H9 (cell line): ENCODE results near the gene HERC3. TPM values are rescaled to one million over a fixed set of nuclear protein-coding genes. Genes with fewer than 3 reads are reported as not detected.

ENCODE experiments used
- DNase-seq: peaks from one replicate; pipeline ENCODE4 v3.0.0-alpha.2; 2017
- H2AFZ ChIP-seq: one replicate; pipeline ENCODE4 v1.6.1; 2013; ENCODE audit warnings: mild to moderate bottlenecking, low read length, control low read depth, moderate library complexity
- H2AK5ac ChIP-seq: 2 replicates; pipeline ENCODE4 v1.6.1; 2013; ENCODE audit warnings: low read length, control low read depth, mixed read lengths; ENCODE audit not compliant: insufficient read length
- H2BK120ac ChIP-seq: one replicate; pipeline ENCODE4 v1.6.1; 2013; ENCODE audit warnings: low read depth, mild to moderate bottlenecking, low read length, control low read depth, inconsistent platforms; ENCODE audit not compliant: poor library complexity, severe bottlenecking
- H2BK12ac ChIP-seq: 2 replicates; pipeline ENCODE4 v1.6.1; 2013; ENCODE audit warnings: low read length, control low read depth, mixed read lengths, low read depth; ENCODE audit not compliant: insufficient read length
- H2BK15ac ChIP-seq: 2 replicates; pipeline ENCODE4 v1.6.1; 2013; ENCODE audit warnings: low read depth, low read length, control low read depth
- H2BK20ac ChIP-seq: one replicate; pipeline ENCODE4 v1.6.1; 2013; ENCODE audit warnings: low read depth, mild to moderate bottlenecking, low read length, control low read depth, inconsistent platforms; ENCODE audit not compliant: poor library complexity, severe bottlenecking
- H2BK5ac ChIP-seq: 2 replicates; pipeline ENCODE4 v1.6.1; 2013; ENCODE audit warnings: low read length, control low read depth, mixed read lengths; ENCODE audit not compliant: insufficient read length
- H3K14ac ChIP-seq: 2 replicates; pipeline ENCODE4 v1.6.1; 2013; ENCODE audit warnings: low read length, control low read depth; ENCODE audit not compliant: insufficient read depth
- H3K18ac ChIP-seq: 2 replicates; pipeline ENCODE4 v1.6.1; 2013; ENCODE audit warnings: low read depth, mild to moderate bottlenecking, mixed read lengths, low read length, control low read depth; ENCODE audit not compliant: insufficient read length
- H3K23ac ChIP-seq: 2 replicates; pipeline ENCODE4 v1.6.1; 2013; ENCODE audit warnings: low read length, control low read depth, mixed read lengths, low read depth; ENCODE audit not compliant: insufficient read length
- H3K23me2 ChIP-seq: 2 replicates; pipeline ENCODE4 v1.6.1; 2013; ENCODE audit warnings: low read depth, mild to moderate bottlenecking, mixed read lengths, low read length, control low read depth; ENCODE audit not compliant: insufficient read length, poor library complexity, severe bottlenecking
- H3K27ac ChIP-seq: 2 replicates; pipeline ENCODE4 v1.5.1; 2013; ENCODE audit warnings: low read length, control low read depth, mixed read lengths, low read depth; ENCODE audit not compliant: insufficient read length
- H3K27me3 ChIP-seq: 2 replicates; pipeline ENCODE4 v1.6.1; 2013; ENCODE audit warnings: low read length, control low read depth, inconsistent platforms; ENCODE audit not compliant: insufficient read depth
- H3K4ac ChIP-seq: 2 replicates; pipeline ENCODE4 v1.6.1; 2013; ENCODE audit warnings: low read depth, mild to moderate bottlenecking, control low read depth, inconsistent platforms, low read length, moderate library complexity
- H3K4me1 ChIP-seq: 2 replicates; pipeline ENCODE4 v1.6.1; 2013; ENCODE audit warnings: low read length, control low read depth, inconsistent platforms; ENCODE audit not compliant: insufficient read depth
- H3K4me2 ChIP-seq: 2 replicates; pipeline ENCODE4 v1.6.1; 2013; ENCODE audit warnings: low read length, control low read depth, mixed read lengths; ENCODE audit not compliant: insufficient read length, insufficient read depth
- H3K56ac ChIP-seq: 2 replicates; pipeline ENCODE4 v1.6.1; 2013; ENCODE audit warnings: low read depth, mild to moderate bottlenecking, mixed read lengths, low read length, control low read depth; ENCODE audit not compliant: insufficient read length
- H3K79me1 ChIP-seq: 2 replicates; pipeline ENCODE4 v1.6.1; 2013; ENCODE audit warnings: low read depth, mild to moderate bottlenecking, moderate library complexity, low read length, control low read depth, inconsistent platforms; ENCODE audit not compliant: insufficient read depth, poor library complexity, severe bottlenecking
- H3K79me2 ChIP-seq: 2 replicates; pipeline ENCODE4 v1.6.1; 2013; ENCODE audit warnings: low read length, control low read depth, inconsistent platforms; ENCODE audit not compliant: insufficient read depth
- H3K9ac ChIP-seq: 2 replicates; pipeline ENCODE4 v1.6.1; 2013; ENCODE audit warnings: low read length, control low read depth, mixed read lengths; ENCODE audit not compliant: insufficient read length; ENCODE audit errors: extremely low read depth
- H3K9me3 ChIP-seq: one replicate; pipeline ENCODE4 v1.6.1; 2013; ENCODE audit warnings: low read depth, low read length, inconsistent platforms; ENCODE audit not compliant: control insufficient read depth
- H3T11ph ChIP-seq: one replicate; pipeline ENCODE4 v1.6.1; 2013; ENCODE audit warnings: mild to moderate bottlenecking, low read length, control low read depth, inconsistent platforms
- H4K20me1 ChIP-seq: one replicate; pipeline ENCODE4 v1.6.1; 2013; ENCODE audit not compliant: control insufficient read depth, insufficient read length, insufficient read depth
- H4K5ac ChIP-seq: 2 replicates; pipeline ENCODE4 v1.6.1; 2013; ENCODE audit warnings: low read depth, mild to moderate bottlenecking, mixed read lengths, low read length, control low read depth; ENCODE audit not compliant: insufficient read length
- H4K8ac ChIP-seq: replicated peaks from 2 replicates; pipeline ENCODE4 v1.6.1; 2013; ENCODE audit warnings: low read length, control low read depth, mixed read lengths, low read depth; ENCODE audit not compliant: insufficient read length
- H4K91ac ChIP-seq: 2 replicates; pipeline ENCODE4 v1.6.1; 2013; ENCODE audit warnings: low read depth, mild to moderate bottlenecking, moderate library complexity, mixed read lengths, low read length, control low read depth; ENCODE audit not compliant: insufficient read length
- H3K27ac Mint-ChIP-seq, 3 experiments: 2 replicates in 2 of 3; 3 replicates in 1 of 3; pipeline ENCODE4 v1.8.0; 2020 to 2021; ENCODE audit warnings: mixed read lengths in 3 of 3, mild to moderate bottlenecking in 1 of 3, moderate library complexity in 1 of 3
- H3K27me3 Mint-ChIP-seq: 2 replicates; pipeline ENCODE4 v1.8.0; 2021; ENCODE audit warnings: low read depth, mild to moderate bottlenecking, moderate library complexity, mixed read lengths
- H3K36me3 Mint-ChIP-seq, 3 experiments: 2 replicates in 2 of 3; 3 replicates in 1 of 3; pipeline ENCODE4 v1.8.0; 2020 to 2021; ENCODE audit warnings: low read depth in 3 of 3, mixed read lengths in 3 of 3; ENCODE audit not compliant: insufficient read depth in 1 of 3
- H3K4me1 Mint-ChIP-seq, 2 experiments: 2 replicates each; pipeline ENCODE4 v1.8.0; 2020; ENCODE audit warnings: mixed read lengths in 2 of 2
- H3K4me3 Mint-ChIP-seq, 2 experiments: 2 replicates in 1 of 2; 3 replicates in 1 of 2; pipeline ENCODE4 v1.8.0; 2020 to 2021; ENCODE audit warnings: mild to moderate bottlenecking in 2 of 2, mixed read lengths in 2 of 2, moderate library complexity in 1 of 2
- H3K9me3 Mint-ChIP-seq, 2 experiments: 2 replicates in 1 of 2; 3 replicates in 1 of 2; pipeline ENCODE4 v1.8.0; 2020; ENCODE audit warnings: mild to moderate bottlenecking in 2 of 2, mixed read lengths in 2 of 2, moderate library complexity in 1 of 2
- CTCF ChIP-seq: fragments of 200-600 bp; sonication (generic); conservative IDR thresholded peaks from 3 replicates; pipeline ENCODE4 v1.8.0; 2021; ENCODE audit warnings: antibody characterized with exemption, mild to moderate bottlenecking
- WGBS: extraction: QIAGEN DNeasy Blood & Tissue Kit; methylation state at CpG from one replicate; pipeline ENCODE4 v1.1.7; 2013; ENCODE audit warnings: missing lambda C conversion rate, low lambda C conversion rate, mixed read lengths; ENCODE audit not compliant: insufficient read length; ENCODE audit errors: extremely low coverage; 5-methylcytosine and 5-hydroxymethylcytosine counted together
- total RNA-seq: library from RNA; stranded (reverse); gene quantifications from 2 replicates; pipeline ENCODE4 v1.2.1, GENCODE V29; 2021

Gene HERC3
- total RNA-seq, 1 experiment from 2014 or later: 2.9 TPM

GRCh38 chr4:88722276-88722780 is 130.0 kb downstream of the HERC3 start:
- Histone ChIP-seq H3K9ac (no peak overlapping the region), H3K79me2 (no peaks in the 10 kb centered on the region), H2BK5ac (no peak overlapping the region), H4K20me1 (no peaks in the 10 kb centered on the region), H3K79me1 (no peaks in the 10 kb centered on the region), H4K8ac (no peak overlapping the region), H3K4ac (no peak overlapping the region), H3T11ph (no peak overlapping the region), H3K9me3 (no peaks in the 10 kb centered on the region), H3K18ac (no peak overlapping the region), H4K5ac (no peak overlapping the region), H3K4me1 (no peaks in the 10 kb centered on the region), H3K23me2 (no peaks in the 10 kb centered on the region), H4K91ac (no peak overlapping the region), H3K27me3 (no peaks in the 10 kb centered on the region), H3K56ac (no peak overlapping the region), H3K14ac (no peak overlapping the region; the same call in 1 of the 2 replicates), H2AFZ (no peak overlapping the region), H2BK12ac (no peak overlapping the region), H2BK120ac (no peak overlapping the region), H3K27ac (no peak overlapping the region), H3K4me2 (no peak overlapping the region), H2BK20ac (no peak overlapping the region), H2AK5ac (no peak overlapping the region), H2BK15ac (no peak overlapping the region), H3K23ac (no peak overlapping the region)
- Mint-ChIP-seq H3K27ac (no peak overlapping the region), H3K4me3 (no peak overlapping the region), H3K27me3 (no peaks in the 10 kb centered on the region; the same call in 1 of the 2 replicates), H3K36me3 (peaks cover 8 to 13% (median 12%) of the 10 kb centered on the region in 3 experiments; a peak in 5 of 7 replicates), H3K9me3 (peaks cover 12 to 13% of the 10 kb centered on the region in 2 experiments), H3K4me1 (peaks cover 9 to 11% of the 10 kb centered on the region in 2 experiments)
- no CpG with 5 or more reads among the region's 10 CpGs for WGBS
- DNase-seq: no peak
- no peak for TF ChIP-seq CTCF
